Naive thymus-derived CD4-positive, alpha-beta T cell (primary cell): ENCODE measurements around the gene TCEAL1. TPM values are rescaled to one million over a fixed set of nuclear protein-coding genes. Genes with fewer than 3 reads are reported as not detected.
"Not testable (repeated sequence)": the region's sequence is repeated elsewhere in the genome, so short reads cannot be mapped to it uniquely, and the experiment has no call there.

ENCODE experiments used
- ATAC-seq: fragments of 150-1000 bp; cut with Tn5 transposase; 2 replicates; pipeline ENCODE4 v1.10.0; 2021; ENCODE audit warnings: mild to moderate bottlenecking, moderate library complexity
- CTCF ChIA-PET: fragments of 350-600 bp; sonication (Branson Sonifier 250); formaldehyde crosslinking; loops from one replicate; lab custom pipeline; 2021; ENCODE audit warnings: antibody characterized with exemption; lab: Charles Lee
- POLR2A ChIA-PET: fragments of 350-600 bp; sonication (Branson Sonifier 250); formaldehyde crosslinking; loops from one replicate; lab custom pipeline; 2021; ENCODE audit warnings: antibody characterized with exemption, inconsistent platforms; lab: Charles Lee
- DNase-seq, 9 donors: peaks; one replicate each; pipeline versions ENCODE4 v3.0.0 to v3.0.0-alpha.2; 2020 to 2022; ENCODE audit warnings: mixed read lengths in 1 of 9
- H3K27ac ChIP-seq: one replicate; pipeline ENCODE4 v1.7.0; 2013; ENCODE audit warnings: mild to moderate bottlenecking, low read depth, low read length, moderate library complexity
- H3K27me3 ChIP-seq, 2 donors: one replicate each; pipeline ENCODE4 v1.7.0; 2013; ENCODE audit warnings: low read length in 2 of 2, mild to moderate bottlenecking in 2 of 2, moderate library complexity in 2 of 2; ENCODE audit not compliant: control insufficient read depth in 2 of 2, insufficient read depth in 2 of 2
- H3K36me3 ChIP-seq, 3 experiments: 1 replicate in 2 of 3; 2 replicates in 1 of 3; pipeline ENCODE4 v1.7.0; 2013; ENCODE audit warnings: low read length in 3 of 3, mild to moderate bottlenecking in 3 of 3, moderate library complexity in 1 of 3; ENCODE audit not compliant: insufficient read depth in 3 of 3, control insufficient read depth in 2 of 3
- H3K4me1 ChIP-seq, 2 donors: one replicate each; pipeline ENCODE4 v1.7.0; 2013; ENCODE audit warnings: low read length in 2 of 2, mild to moderate bottlenecking in 2 of 2, moderate library complexity in 1 of 2; ENCODE audit not compliant: control insufficient read depth in 2 of 2, insufficient read depth in 2 of 2
- H3K4me3 ChIP-seq: 2 replicates; pipeline ENCODE4 v1.7.0; 2013; ENCODE audit warnings: mild to moderate bottlenecking, low read length
- H3K9me3 ChIP-seq, 3 experiments: 1 replicate in 2 of 3; 2 replicates in 1 of 3; pipeline ENCODE4 v1.7.0; 2013; ENCODE audit warnings: low read length in 3 of 3; ENCODE audit not compliant: control insufficient read depth in 2 of 3
- H3K27ac Mint-ChIP-seq, 9 donors: one replicate each; pipeline ENCODE4 v1.8.0; 2020 to 2022; ENCODE audit warnings: mixed read lengths in 9 of 9, mild to moderate bottlenecking in 8 of 9, moderate library complexity in 5 of 9, inconsistent platforms in 2 of 9
- H3K27me3 Mint-ChIP-seq, 5 donors: one replicate each; pipeline ENCODE4 v1.8.0; 2021 to 2022; ENCODE audit warnings: mixed read lengths in 5 of 5, mild to moderate bottlenecking in 1 of 5
- H3K36me3 Mint-ChIP-seq, 5 donors: one replicate each; pipeline ENCODE4 v1.8.0; 2020 to 2022; ENCODE audit warnings: mixed read lengths in 5 of 5, mild to moderate bottlenecking in 3 of 5, inconsistent platforms in 1 of 5
- H3K4me1 Mint-ChIP-seq, 7 donors: one replicate each; pipeline ENCODE4 v1.8.0; 2020 to 2022; ENCODE audit warnings: mixed read lengths in 7 of 7, mild to moderate bottlenecking in 3 of 7, inconsistent platforms in 1 of 7
- H3K4me3 Mint-ChIP-seq, 10 donors: one replicate each; pipeline ENCODE4 v1.8.0; 2020 to 2022; ENCODE audit warnings: mild to moderate bottlenecking in 10 of 10, mixed read lengths in 10 of 10, moderate library complexity in 6 of 10, inconsistent platforms in 2 of 10
- H3K9me3 Mint-ChIP-seq, 11 donors: one replicate each; pipeline ENCODE4 v1.8.0; 2020 to 2022; ENCODE audit warnings: mixed read lengths in 11 of 11, mild to moderate bottlenecking in 4 of 11, inconsistent platforms in 1 of 11, moderate library complexity in 1 of 11
- intact Hi-C, 2 donors: fragments of 100-400 bp; cut with micrococcal nuclease; formaldehyde crosslinking; loops; one replicate each; pipeline ENCODE4 v1.15.1; 2023
- polyA plus RNA-seq, 2 donors: library from polyadenylated mRNA; unstranded; fragments of 300-500 nt; fragmentation: Illumina TruSeq; gene quantifications; one replicate each; pipeline ENCODE4 v1.2.3, GENCODE V29; 2021
- total RNA-seq, 6 experiments: library from RNA in 5 of 6; stranded (reverse) in 5 of 6; gene quantifications; 1 replicate in 5 of 6; 2 replicates in 1 of 6; pipeline ENCODE4 v1.2.3 and lab custom pipeline; 2021 to 2026

TCEAL1 gene
- total and polyA plus RNA-seq, 7 experiments from 2014 or later, result 3.3 to 20.6 (median 13.5) TPM

DNA sequence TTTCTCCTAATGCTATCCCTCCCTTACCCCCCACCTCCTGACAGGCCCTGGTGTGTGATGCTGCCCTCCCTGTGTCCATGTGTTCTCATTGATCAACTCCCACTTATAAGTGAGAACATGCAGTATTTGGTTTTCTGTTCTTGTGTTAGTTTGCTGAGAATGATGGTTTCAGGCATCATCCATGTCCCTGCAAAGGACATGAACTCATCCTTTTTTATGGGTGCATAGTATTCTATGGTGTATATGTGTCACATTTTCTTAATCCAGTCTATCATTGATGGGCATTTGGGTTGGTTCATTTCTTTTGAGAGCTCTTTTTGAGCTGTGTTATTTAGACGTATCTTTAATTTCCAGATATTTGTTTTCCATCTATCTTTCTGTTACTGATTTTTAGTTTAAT lies 36.5 kb upstream of the TCEAL1 start:
- H3K27ac Mint-ChIP-seq, ATAC-seq, H3K9me3 Mint-ChIP-seq, H3K27me3 ChIP-seq, H3K4me3 ChIP-seq, H3K36me3 ChIP-seq, H3K4me1 Mint-ChIP-seq, POLR2A ChIA-PET, H3K9me3 ChIP-seq, H3K27me3 Mint-ChIP-seq, intact Hi-C loops, CTCF ChIA-PET, H3K4me1 ChIP-seq, H3K27ac ChIP-seq, DNase-seq, H3K4me3 Mint-ChIP-seq: not testable (repeated sequence)
- peaks cover 0 to 17% (median 0%) of the 10 kb centered on the region in 5 donors for H3K36me3 Mint-ChIP-seq

DNA sequence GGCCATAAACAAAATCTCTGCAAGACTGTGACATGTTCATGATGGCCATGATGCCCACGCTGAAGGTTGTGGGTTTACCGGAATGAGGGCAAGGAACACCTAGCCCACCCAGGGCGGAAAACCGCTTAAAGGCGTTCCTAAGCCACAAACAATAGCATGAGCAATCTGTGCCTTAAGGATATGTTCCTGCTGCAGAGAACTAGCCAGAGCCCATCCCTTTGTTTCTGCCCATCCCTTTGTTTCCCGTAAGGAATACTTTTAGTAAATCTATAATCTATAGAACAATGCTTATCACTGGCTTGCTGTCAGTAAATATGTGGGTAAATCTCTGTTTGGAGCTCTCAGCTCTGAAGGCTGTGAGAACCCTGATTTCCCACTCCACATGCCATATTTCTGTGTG lies 33.6 kb upstream of the TCEAL1 start:
- H3K9me3 ChIP-seq, H3K27ac ChIP-seq, H3K9me3 Mint-ChIP-seq, ATAC-seq, H3K4me1 ChIP-seq, intact Hi-C loops, H3K4me3 ChIP-seq, CTCF ChIA-PET, H3K27me3 Mint-ChIP-seq, H3K36me3 ChIP-seq, H3K27me3 ChIP-seq, POLR2A ChIA-PET, H3K4me1 Mint-ChIP-seq, H3K4me3 Mint-ChIP-seq, DNase-seq, H3K27ac Mint-ChIP-seq: not testable (repeated sequence)
- H3K36me3 Mint-ChIP-seq, result peaks cover 0 to 17% (median 0%) of the 10 kb centered on the region in 5 donors

DNA sequence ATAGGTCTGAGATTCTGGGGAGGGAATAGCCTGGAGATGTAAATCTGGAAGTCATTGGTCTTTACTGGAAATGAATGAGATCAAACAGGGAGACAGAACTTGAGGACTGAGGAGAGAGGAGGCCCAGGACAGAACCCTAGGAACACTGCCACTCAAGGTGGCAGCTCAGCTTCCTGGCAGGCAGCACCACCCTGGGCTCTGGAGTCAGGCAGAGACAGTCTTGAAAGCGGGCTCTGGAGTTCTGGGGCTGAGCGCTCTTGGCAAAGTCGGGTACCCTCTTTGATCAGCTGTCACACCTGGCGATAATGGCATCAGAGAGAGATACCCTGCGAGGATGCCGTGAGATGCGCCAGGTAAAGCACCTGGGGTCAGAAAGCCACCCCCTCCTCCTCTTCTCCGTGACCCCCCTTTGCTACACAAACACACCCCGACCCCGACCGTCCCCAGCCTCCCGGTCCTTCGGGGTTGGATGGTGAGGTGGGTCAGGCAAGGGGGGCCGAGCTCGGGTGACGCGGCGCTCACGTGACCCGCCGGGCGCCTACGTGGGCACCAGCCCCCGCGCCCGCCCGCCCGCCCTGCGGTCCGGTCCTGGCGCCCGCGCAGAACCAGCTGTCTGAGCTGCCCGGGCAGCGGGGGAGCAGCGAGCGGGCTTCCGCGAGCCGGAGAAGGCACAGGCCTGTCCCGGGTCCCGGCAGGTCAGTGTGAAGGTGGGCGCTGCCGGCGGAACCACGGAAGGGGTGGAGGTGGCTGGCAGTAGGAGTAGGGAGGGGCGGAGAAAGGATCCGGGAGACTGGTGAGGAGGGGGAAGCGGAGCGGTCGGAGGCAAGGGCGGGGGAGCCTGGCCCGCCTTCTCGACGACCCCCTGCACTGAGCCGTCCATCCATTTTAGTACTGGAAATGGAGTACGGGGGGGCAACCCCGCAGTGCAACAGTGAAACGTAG lies 21.1 kb upstream of the TCEAL1 start, which contains the start of gene TCEAL3:
Gene TCEAL3 (plus strand): TSS at position 600 of the 942 bp plus-strand sequence. CDS start 1,102 bp downstream, outside the sequence.
- Mint-ChIP-seq H3K36me3 (peaks cover 0 to 3% (median 0%) of the 10 kb centered on the region in 5 donors), H3K27ac (peak within 1 kb of the TSS in 8 of 9 donors; percentile 63 to 90 (median 79))
- ATAC-seq, result peak; percentile 90

DNA sequence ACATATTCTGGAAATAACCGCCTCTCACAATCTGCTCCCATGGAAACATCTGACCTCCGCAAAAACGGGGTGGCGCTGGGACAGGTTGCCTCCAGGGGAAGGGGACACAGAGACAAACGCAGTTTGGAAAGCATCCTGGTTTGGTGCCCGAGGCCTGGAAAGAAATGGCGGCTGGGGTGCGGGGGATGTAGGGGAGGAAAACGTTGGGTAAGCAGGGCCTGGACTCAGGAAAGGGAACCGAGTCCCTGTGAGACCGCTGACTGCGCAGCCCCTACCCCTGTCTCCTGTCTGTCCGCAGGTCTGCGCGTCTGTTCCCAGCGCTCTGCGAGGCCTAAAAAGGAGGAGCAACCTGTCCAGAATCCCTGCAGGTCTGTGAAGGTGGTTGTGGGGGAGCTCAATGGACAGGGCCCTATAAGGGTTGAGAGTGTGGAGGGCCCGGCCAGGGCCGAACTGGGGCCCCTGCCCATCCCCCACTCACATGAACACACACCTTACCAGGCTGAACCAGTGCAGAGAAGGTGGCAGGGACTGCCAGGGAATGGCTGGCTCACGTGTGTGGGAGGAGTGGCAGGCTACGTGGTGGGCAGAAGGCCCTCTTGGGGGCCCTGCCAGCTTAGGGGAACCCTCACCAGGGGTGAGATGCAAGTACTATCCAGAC lies 20.3 kb upstream of the TCEAL1 start:
- H3K9me3 Mint-ChIP-seq, result no peaks in the 10 kb centered on the region
- H3K4me3 ChIP-seq, result peak overlapping the region; percentile 52
- H3K36me3 ChIP-seq, result no peaks in the 10 kb centered on the region
- peak overlapping the region in 7 of 9 donors; percentile 44 to 90 (median 72) for H3K27ac Mint-ChIP-seq
- peaks cover 0 to 9% (median 7%) of the 10 kb centered on the region in 7 donors for H3K4me1 Mint-ChIP-seq
- DNase-seq (peak in 1 of 9 donors; percentile 12), ATAC-seq (peak; percentile 4)
- ChIA-PET CTCF (no interaction called here), POLR2A (no interaction called here)
- H3K27me3 ChIP-seq, result no peaks in the 10 kb centered on the region
- H3K27ac ChIP-seq, result peak overlapping the region; percentile 74
- peak overlapping the region; percentile 47 to 93 (median 79) for H3K4me3 Mint-ChIP-seq
- no peaks in the 10 kb centered on the region for H3K4me1 ChIP-seq
- peaks cover 0 to 2% (median 0%) of the 10 kb centered on the region in 5 donors for H3K36me3 Mint-ChIP-seq
- H3K27me3 Mint-ChIP-seq, result peaks cover 0 to 19% (median 0%) of the 10 kb centered on the region in 5 donors
- H3K9me3 ChIP-seq, result no peaks in the 10 kb centered on the region
- intact Hi-C loops, result loop anchor here in 1 of 2 donors (5.0 kb wide), 1 partner anchor 79 kb away; the partner anchor contains the start of gene MORF4L2

More for the DNA sequence above, 21.1 kb upstream of the TCEAL1 start, which contains the start of gene TCEAL3:
- ChIA-PET CTCF (no interaction called here), POLR2A (no interaction called here)
- Histone ChIP-seq H3K27me3 (no peaks in the 10 kb centered on the region), H3K4me3 (peak within 1 kb of the TSS; percentile 56), H3K9me3 (no peaks in the 10 kb centered on the region), H3K36me3 (no peaks in the 10 kb centered on the region), H3K4me1 (no peaks in the 10 kb centered on the region), H3K27ac (peak within 1 kb of the TSS; percentile 74)
- intact Hi-C loops, result loop anchor here in 1 of 2 donors (2.0 to 5.0 kb wide), 2 partner anchors 21 to 80 kb away; partner anchors contain the start of genes MORF4L2 and TCEAL1
- DNase-seq, result peak in 7 of 9 donors; percentile 15 to 31 (median 25)
- Mint-ChIP-seq H3K4me3 (peak within 1 kb of the TSS; percentile 47 to 93 (median 82)), H3K4me1 (peaks cover 0 to 9% (median 7%) of the 10 kb centered on the region in 7 donors), H3K27me3 (peaks cover 0 to 19% (median 0%) of the 10 kb centered on the region in 5 donors), H3K9me3 (no peaks in the 10 kb centered on the region)

DNA sequence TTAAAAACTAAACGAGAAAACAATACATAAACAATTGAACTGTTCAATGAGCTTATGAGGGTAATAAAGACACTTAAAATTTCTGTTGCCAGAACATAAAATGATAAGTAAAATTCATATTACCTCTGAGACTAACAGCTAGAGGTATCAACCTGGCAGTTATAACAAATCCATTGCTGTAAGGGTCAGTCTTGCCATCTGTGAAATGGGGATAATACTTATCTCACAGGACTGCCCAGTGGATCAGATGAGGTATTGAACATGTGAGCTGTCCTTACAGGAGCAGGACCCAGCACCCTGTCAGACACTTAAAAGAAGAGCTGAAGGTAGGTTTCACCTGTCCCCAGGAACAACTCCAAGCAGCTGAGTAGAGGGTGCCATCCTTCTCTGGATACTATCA lies 18.5 kb upstream of the TCEAL1 start:
- ChIA-PET CTCF (no interaction called here), POLR2A (interaction anchor here (0.9 kb wide), 1 partner anchor 20 kb away, joined by 3 read pairs; no protein-coding TSS in a partner anchor)
- Histone ChIP-seq H3K36me3 (no peaks in the 10 kb centered on the region), H3K27me3 (no peaks in the 10 kb centered on the region), H3K9me3 (no peaks in the 10 kb centered on the region), H3K4me1 (no peaks in the 10 kb centered on the region), H3K27ac (no peak overlapping the region), H3K4me3 (no peak overlapping the region)
- DNase-seq, result no peak
- ATAC-seq, result no peak
- Mint-ChIP-seq H3K4me3 (peak overlapping the region in 1 of 10 donors; percentile 8), H3K36me3 (peaks cover 0 to 4% (median 0%) of the 10 kb centered on the region in 5 donors), H3K27me3 (peaks cover 0 to 19% (median 0%) of the 10 kb centered on the region in 5 donors), H3K9me3 (peaks cover 0 to 2% (median 0%) of the 10 kb centered on the region in 11 donors), H3K4me1 (peaks cover 0 to 9% (median 7%) of the 10 kb centered on the region in 7 donors), H3K27ac (peak overlapping the region in 2 of 9 donors; percentile 1 to 19)
- intact Hi-C loops, result no loop called here

DNA sequence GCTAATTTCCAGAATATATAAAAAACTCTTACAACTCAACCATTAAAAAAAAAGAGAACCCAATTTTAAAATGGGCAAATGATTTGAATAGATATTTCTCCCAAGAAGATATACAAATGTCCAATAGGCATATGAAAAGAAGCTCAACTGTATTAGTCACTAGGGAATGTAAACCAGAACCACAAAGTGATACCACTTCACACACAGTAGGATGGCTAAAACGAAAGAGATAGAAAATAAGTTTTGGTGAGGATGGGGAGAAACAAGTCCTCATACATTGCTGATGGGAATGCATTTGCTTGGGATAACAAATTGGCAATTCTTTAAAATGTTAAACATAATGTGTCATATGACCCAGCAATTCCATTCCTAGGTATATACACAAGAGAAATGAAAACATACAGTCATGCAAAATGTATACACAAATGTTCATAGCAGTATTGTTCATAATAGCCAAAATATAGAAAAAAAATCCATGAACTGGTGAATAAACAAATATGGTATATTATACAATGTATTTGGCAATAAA lies 15.3 kb upstream of the TCEAL1 start:
- Mint-ChIP-seq H3K9me3 (peaks cover 0 to 2% (median 0%) of the 10 kb centered on the region in 11 donors), H3K27ac (no peak overlapping the region), H3K36me3 (peaks cover 0 to 7% (median 0%) of the 10 kb centered on the region in 5 donors), H3K4me1 (peaks cover 0 to 1% (median 0%) of the 10 kb centered on the region in 7 donors), H3K27me3 (no peaks in the 10 kb centered on the region), H3K4me3 (no peak overlapping the region)
- Histone ChIP-seq H3K36me3 (no peaks in the 10 kb centered on the region), H3K4me1 (no peaks in the 10 kb centered on the region), H3K27ac (no peak overlapping the region), H3K4me3 (no peak overlapping the region), H3K27me3 (no peaks in the 10 kb centered on the region), H3K9me3 (no peaks in the 10 kb centered on the region)
- ChIA-PET CTCF (no interaction called here), POLR2A (interaction anchor here (0.7 kb wide), 1 partner anchor 79 kb away, joined by 3 read pairs; no protein-coding TSS in a partner anchor)
- intact Hi-C loops, result no loop called here
- no peak for DNase-seq
- no peak for ATAC-seq
